GM21786 (cell line): ENCODE results near the gene TAOK2.

Experiments
- ATAC-seq: cut with Tn5 transposase; IDR thresholded peaks from one replicate; pipeline ENCODE4 v1.9.1; 2021; ENCODE audit not compliant: unreplicated experiment

TAOK2 gene

DNA sequence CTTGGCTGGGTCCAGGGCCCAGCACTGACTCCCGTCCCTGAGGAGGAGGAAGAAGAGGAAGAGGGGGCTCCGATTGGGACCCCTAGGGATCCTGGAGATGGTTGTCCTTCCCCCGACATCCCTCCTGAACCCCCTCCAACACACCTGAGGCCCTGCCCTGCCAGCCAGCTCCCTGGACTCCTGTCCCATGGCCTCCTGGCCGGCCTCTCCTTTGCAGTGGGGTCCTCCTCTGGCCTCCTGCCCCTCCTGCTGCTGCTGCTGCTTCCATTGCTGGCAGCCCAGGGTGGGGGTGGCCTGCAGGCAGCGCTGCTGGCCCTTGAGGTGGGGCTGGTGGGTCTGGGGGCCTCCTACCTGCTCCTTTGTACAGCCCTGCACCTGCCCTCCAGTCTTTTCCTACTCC is 13.3 kb downstream of the TAOK2 start:
- no peak for ATAC-seq

DNA sequence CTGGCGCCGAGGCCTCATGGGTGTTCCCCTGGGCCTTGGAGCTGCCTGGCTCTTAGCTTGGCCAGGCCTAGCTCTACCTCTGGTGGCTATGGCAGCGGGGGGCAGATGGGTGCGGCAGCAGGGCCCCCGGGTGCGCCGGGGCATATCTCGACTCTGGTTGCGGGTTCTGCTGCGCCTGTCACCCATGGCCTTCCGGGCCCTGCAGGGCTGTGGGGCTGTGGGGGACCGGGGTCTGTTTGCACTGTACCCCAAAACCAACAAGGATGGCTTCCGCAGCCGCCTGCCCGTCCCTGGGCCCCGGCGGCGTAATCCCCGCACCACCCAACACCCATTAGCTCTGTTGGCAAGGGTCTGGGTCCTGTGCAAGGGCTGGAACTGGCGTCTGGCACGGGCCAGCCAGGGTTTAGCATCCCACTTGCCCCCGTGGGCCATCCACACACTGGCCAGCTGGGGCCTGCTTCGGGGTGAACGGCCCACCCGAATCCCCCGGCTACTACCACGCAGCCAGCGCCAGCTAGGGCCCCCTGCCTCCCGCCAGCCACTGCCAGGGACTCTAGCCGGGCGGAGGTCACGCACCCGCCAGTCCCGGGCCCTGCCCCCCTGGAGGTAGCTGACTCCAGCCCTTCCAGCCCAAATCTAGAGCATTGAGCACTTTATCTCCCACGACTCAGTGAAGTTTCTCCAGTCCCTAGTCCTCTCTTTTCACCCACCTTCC is 13.9 kb downstream of the TAOK2 start:
- no peak for ATAC-seq

DNA sequence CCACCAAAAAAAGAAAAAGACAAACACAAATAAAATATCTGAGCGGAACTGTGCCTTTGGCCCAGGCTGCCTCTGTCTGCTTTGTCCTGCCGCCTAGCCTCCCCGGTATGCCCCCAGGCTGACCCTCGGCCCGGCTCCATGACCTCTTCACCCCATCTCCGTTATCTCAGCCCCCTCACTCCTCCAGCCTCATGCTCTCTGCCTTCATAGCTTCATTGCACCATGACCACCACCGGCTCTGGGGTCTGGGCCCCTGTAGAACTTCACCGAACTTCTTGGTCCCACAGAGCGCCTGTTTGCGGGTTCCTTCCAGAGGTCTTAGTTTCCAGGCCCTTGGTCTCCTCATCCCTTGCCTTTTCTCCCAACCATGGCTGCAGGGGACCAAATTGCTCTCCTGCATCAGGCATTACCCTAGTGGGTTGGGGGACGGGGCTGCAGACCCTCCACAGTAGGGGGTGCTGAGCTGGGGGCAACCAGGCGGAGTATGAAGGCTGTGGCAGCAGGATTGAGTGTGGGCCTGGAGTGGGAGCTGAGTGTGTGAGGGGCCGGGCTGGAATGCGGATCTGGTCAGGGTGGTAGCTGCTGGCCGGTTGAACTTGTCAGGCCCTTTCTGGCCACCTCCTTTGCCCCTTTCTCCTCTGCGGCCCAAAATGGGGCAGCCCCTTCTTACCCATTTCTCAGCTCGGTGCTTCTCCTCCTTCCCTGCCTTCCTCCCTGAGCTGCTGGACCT is 14.8 kb downstream of the TAOK2 start:
- no peak for ATAC-seq

DNA sequence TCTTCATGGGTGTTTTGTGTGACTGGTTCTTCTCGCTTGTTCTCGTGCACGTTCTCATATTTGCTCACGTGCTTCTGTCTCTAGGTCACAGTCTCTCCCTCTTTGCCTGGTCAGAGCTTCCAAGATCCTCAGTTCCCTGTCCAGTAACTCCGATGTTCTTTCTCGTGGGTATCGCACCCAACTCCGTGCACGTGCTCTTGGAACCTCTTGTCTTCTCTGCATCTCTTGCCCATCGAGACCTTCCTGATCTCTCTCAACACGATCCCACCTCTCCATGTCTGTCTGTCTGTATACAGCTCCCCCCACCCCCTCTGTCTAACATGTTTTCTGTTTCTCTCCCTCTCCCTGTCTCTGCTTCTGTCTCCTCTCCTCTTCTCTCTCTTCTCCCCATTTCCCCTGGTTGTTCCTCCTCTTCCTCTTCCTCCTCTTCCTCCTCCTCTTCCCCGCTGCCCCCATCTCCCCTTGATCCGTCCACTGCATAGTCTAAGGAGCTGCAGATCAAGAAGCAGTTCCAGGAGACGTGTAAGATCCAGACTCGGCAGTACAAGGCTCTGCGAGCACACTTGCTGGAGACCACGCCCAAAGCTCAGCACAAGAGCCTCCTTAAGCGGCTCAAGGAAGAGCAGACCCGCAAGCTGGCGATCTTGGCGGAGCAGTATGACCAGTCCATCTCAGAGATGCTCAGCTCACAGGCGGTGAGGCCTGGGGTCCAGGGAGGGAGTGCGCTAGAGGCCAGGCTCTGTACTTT is 15.6 kb downstream of the TAOK2 start:
- ATAC-seq = no peak

DNA sequence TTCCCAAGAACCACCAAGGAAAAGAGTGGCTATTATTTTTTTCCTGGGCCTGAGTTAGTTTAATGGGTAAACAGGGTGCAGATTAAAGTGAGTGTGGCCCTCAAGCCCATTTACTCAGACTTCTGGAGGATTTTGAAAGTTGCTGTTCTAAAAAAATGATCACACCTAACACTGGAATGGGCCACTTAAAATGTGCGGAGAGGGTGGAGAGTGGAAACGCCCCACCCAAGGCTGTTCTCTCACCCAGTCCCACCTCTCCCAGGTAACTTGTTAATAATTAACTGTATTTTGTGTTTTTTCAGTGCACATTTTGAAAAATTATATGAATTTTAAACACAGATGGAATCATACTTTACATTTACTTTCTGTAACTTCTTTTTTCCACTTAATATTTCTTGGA is 16.4 kb downstream of the TAOK2 start:
- no peak for ATAC-seq

DNA sequence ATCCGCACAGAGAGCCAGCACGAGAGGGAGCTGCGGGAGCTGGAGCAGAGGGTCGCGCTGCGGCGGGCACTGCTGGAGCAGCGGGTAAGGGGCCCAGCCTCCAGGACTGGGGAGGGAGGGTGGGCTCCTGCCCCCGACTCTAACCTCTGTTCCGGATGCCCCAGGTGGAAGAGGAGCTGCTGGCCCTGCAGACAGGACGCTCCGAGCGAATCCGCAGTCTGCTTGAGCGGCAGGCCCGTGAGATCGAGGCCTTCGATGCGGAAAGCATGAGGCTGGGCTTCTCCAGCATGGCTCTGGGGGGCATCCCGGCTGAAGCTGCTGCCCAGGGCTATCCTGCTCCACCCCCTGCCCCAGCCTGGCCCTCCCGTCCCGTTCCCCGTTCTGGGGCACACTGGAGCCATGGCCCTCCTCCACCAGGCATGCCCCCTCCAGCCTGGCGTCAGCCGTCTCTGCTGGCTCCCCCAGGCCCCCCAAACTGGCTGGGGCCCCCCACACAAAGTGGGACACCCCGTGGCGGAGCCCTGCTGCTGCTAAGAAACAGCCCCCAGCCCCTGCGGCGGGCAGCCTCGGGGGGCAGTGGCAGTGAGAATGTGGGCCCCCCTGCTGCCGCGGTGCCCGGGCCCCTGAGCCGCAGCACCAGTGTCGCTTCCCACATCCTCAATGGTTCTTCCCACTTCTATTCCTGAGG is 17.4 kb downstream of the TAOK2 start:
- ATAC-seq = no peak

DNA sequence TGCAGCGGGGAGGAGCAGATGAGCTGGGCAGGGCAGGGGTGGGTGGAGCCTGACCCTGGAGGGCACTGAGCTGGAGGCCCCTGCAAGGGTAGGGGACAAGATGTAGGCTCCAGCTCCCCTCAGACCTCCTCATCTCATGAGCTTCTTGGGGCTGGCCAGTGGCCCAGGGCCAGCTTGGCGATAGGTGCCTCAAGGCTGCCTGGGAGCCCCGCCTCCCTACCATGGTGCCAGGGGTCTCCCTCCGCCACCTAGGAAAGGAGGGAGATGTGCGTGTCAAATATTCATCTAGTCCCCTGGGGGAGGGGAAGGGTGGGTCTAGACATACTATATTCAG is 17.9 kb downstream of the TAOK2 start:
- no peak for ATAC-seq

DNA sequence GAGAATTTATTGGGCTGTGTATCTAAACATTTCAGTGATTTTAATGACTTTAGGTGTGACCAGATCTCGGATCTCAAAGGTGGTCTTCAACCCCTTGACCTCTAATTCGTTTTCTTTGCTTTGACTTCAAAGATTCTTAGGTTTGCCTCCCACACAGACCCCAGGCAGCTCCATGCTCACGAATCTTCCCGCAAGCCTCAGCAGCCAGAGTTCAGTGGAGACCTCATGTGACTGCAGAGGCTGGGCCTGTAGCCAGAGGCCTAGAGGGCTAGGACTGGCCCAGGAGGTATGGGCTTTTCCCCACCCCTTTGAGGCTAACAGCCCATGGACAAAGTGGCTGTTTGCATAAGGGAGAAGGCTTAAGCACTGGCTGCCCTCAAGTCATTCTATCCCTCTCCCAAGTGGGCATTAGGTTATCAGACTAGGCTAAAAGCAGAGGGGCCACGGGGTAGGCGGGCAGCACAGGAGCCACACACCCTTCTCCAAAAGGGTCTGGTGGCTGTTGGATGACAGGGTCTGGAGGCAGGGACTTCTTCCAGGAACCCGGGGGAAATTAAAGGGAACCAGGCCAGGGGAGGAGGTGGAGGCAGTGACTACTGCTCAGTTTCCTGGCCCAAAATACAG is 18.8 kb downstream of the TAOK2 start:
- ATAC-seq = no peak

DNA sequence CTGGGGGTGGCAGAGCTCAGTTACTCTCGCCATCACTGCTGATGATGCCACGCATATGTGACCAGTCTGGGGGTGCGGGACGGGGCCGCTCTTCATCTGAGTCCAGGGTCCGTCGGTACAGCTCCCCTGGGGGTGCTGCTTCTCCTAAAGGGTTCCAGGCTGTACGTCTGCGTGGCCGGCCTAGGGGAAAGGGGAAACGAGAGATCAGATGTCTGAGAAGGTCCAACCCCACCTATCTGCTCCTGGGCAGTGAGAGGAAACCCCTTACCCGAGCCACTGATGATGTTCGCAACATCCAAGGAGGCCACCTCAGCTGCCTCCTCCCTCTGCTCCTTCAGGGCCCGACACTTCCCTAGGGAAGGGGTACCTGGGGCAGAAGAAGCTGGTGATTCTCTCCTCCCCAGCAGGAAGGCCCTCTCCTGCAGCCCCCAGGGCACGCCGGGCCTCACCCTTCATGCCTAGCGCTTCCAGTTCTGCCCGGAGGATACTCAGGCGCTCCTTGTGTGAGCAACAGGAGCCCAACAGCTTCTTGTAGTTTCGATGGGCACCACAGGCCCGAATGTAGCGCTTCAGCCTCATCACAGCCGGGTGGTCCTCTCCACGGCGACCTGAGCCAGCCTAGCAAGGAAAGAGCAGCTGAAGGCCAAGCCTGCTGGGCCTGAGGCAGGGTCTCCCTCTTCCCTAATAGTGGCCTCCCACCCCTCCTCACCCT is 19.7 kb downstream of the TAOK2 start:
- ATAC-seq = no peak

DNA sequence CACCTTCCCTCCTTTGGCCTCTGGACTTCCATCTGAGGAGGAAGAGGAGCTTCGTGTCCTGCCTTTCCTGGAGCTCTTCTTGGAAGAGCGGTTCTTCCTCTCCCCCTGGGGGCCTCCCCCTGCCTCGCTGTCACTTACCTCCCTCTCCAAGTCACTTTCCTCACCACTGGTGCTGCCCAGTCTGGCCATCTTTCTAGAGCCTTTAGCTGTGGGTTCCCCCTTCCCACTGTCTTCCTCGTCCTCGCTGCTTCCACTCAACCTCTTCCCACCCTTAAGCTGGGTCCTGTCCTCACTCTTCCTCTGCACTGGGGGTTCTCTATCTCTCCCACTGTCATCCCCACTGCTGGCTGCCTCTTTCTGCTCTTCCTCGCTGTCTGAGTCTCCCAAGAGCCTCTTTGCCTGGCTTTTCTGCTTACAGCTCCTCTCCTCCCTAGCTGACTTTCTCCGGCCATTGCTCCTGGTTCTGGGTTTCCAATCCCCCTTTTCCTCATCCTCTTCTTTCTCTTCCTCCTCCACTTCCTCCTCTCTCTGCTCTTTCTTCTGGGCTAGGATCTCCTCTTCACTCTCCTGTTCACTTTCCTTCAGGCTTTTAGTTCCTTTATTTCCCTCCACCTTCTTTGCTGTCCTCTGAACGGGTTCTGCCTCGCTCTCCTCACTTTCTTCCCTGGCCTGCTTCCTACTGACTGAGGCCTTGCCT is 20.4 kb downstream of the TAOK2 start:
- no peak for ATAC-seq

DNA sequence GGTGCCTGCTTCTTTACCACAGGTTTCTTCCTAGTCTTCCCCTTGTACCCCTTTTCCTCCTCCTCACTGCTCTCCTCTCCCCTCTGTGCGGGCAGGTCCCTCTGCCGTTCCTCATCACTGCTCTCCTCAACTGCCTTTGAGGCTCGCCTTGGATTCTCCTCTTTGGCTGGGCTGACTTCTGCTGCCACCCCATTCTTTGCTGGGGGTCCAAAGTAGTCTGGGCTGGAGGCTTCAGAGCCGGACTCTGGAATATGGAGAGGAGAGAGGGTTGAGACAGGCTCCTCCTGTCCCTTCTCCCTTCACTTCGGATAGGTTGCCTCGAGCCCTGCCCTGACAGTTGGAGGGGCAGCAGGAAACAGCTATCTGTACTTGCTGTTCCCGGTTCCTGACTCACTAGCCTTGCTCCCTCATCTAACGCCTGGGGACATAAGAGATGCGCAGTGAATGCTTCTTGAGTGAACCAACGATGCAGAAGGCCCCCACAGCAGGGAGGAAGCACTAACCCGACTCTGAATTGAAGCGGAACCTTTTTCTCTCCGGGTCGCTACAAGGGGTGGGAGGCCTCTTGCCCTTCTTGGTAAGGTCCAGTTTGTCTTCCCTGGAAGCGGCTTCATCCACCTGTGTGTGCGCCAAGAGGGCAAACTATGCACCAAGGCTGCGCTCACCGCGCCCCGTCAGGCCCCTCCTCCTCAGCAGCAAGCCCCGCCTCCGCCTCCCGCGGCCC is 21.1 kb downstream of the TAOK2 start:
- ATAC-seq = no peak

DNA sequence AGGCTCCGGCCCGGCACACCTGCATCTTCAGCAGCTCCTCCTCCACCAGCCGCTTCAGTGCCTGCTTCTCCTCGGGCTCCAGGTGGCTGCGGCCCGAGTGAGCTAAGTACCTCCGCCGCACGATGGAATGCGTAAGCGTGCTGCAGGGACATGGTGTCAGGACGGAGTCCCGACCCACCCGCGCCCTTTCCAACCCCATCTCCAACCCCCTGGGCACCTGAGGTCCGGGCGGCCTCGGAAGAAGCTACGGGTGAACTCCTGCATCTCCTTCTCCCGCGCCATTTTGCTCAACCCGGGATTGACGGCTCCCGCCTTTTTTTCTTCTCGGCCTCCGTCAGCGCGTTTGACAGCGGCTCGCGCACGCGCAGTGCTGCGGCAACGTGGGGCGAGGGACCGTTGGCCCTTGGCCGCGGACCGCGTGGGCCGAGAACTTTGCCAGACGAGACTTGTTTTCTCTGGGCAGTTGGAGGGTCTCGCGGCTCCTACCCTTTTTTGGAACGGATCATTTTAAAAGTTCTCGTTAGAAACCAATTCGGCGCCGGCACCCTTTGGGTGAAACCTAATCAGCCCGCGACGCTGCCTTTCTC is 21.7 kb downstream of the TAOK2 start, which contains the start of gene HIRIP3:
Gene HIRIP3 (minus strand): TSS at position 294 of the 587 bp plus-strand sequence. CDS start 12 bp downstream, at position 282.
- peak; percentile 43 for ATAC-seq

DNA sequence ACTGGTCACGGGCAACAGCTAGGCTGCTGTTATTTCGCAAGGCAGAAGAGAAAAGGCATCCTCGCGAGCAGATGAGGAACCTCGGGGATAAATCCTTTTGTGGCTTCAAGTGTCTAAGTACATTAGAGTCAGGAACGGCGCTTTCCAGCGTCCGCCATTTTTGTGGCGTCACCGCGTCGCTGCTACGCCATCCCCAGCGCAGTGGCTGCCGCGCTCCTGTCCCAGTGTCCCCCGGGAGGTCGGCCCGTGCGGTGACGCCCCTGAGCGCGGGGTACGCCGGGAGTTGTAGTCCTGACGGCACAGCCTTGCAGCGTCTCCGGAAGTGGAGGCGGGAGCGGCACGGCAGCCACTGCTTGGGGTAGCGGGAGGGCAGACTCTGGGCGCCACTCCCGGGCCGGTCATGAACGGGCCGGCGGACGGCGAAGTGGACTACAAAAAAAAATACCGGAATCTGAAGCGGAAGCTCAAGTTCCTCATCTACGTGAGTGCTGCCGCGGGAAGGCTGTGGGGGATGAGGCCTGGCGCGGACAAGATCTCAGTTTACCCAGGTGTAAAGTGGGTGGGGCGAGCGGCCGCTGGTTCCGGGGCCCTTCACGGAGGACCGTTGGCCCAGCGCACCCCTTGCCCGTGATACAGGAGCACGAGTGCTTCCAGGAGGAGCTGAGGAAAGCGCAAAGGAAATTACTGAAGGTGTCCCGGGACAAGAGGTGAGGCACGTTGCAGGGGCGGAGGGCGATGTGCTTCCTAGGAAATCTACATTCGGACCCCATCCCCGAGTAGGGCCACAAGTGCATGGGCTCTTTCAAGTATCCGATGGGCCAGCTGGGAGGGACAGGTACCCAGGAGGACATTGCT is 22.5 kb downstream of the TAOK2 start, which contains the start of gene INO80E:
Gene INO80E (plus strand): TSS at position 331 of the 855 bp plus-strand sequence. CDS start 70 bp downstream, at position 401.
- ATAC-seq = peak; percentile 89

DNA sequence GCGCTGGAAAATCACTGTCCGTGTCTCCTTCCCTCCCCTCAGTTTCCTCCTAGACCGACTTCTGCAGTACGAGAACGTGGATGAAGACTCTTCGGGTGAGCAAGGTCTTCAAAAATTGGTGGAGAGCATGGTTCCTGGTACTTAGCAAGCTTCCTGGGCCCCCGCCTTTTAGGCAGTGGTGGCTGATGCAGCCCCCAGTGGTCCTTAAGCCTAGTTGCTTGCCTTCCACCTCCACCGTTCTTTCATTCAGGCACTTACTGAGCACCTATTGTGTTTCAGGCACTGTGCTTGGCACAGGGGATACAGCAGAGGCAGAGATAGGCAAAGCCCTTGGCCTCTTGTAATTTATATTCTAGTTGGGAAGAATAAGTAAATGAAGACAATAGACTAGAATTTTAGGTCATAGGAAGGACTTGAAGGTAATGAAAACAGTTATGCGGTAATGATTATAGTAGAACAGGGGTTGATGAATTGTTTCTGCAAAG is 23.1 kb downstream of the TAOK2 start:
- ATAC-seq = no peak

DNA sequence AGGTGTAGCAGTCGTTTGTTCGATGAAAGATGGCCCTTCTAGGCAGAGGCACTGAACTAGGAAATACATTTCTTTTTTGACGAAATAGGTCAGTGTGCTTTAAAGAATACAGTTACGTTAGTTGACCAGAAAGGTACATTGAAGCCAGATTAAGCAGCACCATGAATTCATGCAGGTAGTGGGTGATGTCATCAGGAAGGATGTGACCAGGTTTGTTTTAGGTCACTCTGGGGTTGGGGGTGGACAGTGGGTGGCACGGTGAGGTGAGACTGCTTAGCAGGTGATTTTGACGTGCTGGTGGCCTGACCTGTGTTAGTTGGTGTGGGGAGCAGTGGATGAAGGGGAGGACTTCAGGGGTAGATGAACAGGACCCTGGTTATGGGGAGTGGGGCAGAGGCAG is 25.9 kb downstream of the TAOK2 start:
- ATAC-seq = no peak

DNA sequence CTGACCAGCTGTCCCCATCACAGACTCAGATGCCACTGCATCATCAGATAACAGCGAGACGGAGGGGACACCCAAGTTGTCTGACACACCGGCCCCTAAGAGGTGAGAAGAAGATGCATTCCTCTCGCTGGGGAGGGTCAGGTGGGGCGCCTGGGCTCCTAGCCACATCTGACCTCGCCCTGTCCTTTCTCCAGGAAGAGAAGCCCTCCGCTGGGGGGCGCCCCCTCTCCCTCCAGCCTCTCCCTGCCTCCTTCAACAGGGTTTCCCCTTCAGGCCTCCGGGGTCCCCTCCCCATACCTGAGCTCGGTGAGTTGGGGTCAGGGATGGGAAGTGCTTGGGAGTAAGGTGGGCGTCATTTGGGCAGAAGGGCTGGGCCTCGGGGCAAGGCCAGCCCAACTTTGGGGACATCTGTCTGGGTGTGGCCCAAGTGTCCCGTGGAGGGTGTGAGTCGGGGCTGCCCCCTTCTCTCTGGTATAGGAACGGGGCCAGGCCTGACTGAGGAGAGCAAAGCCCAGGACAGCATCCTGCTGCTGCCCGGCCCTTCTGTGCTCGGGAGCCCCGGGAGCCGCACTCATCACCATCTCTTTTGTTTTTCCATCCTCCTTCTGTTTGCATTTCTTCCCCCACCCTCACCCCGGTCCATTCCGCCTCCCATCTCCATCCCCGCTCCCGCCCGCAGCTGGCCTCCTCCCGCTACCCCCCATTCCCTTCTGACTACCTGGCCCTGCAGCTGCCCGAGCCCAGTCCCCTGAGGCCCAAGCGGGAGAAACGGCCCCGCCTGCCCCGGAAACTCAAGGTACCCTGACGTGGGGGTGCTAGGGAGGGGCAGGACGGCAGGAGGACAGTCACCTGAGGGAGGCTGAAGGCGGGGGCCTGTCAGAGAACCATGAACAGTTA is 27.3 kb downstream of the TAOK2 start:
- ATAC-seq = no peak
